Umbilical cord (tissue), 2 donors: ENCODE results near the gene ZNF880. TPM values are rescaled to one million over a fixed set of nuclear protein-coding genes. Genes with fewer than 3 reads are reported as not detected.
A peak's percentile ranks its signal among the peaks of the same experiment; 100 is the strongest.
"Not testable (repeated sequence)": the region's sequence is repeated elsewhere in the genome, so short reads cannot be mapped to it uniquely, and the experiment has no call there.

ENCODE experiments used
- DNase-seq: peaks from one replicate; pipeline ENCODE4 v3.0.0-alpha.2; 2015; ENCODE audit warnings: low spot score
- total RNA-seq: library from RNA; depleted of rRNA; stranded (reverse); fragments of >200 nt; gene quantifications from one replicate; pipeline ENCODE4 v1.2.3, GENCODE V29; 2014; ENCODE audit warnings: low replicate concordance; ENCODE audit not compliant: insufficient read depth

The ZNF880 gene
- total RNA-seq: 52.2 TPM

DNA sequence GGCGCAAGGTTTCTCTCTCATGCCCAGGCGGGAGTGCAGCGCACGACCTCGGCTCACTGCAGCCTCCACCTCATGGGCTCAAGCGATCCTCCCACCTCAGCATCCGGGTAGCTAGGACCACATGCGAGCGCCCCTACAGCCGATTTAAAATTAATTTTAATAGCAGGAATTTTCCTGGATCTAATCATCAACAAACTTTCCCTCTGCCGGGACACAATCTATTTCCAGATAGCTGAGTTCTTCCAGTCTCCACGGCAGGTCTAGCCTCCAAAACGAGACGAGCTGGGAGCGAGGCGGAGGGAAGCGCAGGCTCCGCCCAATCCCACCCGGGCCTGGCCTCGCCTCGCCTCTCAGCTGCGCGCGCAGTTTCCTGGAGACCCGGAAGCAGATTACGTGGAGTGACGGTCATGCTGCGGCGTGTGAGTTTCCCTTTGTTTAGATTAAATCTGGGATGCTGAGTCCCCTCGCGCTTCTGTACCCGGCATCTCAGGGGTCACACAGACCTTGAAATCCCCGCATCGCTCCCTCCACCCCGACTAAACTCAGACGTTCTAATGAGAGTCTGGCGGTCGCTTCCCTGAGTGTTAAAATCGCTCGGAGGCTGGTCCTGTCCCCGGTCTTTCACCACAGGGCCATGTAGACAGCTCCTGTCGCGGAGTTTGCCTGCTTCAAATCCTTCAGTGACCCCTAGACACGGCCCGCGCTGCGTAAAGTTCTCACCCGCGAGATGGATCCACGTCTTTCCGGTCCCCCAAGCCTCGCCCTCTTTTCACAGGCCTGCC lies at the start of gene ZNF880:
TSS of gene ZNF880 (plus strand) at position 365 of the 782 bp plus-strand sequence. CDS start at position 408, 43 bp downstream.
- peak; percentile 98 for DNase-seq

DNA sequence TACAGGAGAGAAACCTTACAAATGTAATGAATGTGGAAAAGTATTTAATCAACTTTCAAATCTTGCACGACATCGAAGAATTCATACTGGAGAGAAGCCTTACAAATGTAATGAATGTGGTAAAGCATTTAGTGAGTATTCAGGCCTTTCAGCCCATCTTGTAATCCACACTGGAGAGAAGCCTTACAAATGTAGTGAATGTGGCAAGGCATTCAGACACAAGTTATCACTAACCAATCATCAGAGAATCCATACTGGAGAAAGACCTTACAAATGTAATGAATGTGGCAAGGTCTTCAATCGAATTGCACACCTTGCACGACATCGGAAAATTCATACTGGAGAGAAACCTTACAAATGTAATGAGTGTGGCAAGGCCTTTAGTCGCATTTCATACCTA lies 47.3 kb upstream of the ZNF880 start:
- DNase-seq: no peak

DNA sequence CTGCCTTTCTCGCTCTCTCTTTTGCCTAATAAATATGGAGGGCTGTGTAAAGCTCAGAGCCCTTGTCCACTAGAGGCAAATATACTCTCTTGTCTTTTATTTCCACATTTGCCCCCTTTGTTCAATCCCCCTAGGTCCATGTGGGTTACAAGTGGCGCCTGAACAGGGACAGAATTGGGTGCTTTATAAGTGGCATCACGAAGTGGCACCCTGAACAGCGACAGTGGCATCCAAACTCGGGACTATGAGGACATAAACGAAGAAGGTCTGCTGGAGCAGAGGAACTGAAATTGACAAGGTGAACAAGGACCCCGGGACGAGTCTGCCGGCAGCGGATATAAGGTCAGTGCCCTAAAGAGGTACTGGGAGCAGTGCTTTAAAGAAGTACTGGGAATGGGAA lies 38.0 kb upstream of the ZNF880 start:
- DNase-seq: no peak

DNA sequence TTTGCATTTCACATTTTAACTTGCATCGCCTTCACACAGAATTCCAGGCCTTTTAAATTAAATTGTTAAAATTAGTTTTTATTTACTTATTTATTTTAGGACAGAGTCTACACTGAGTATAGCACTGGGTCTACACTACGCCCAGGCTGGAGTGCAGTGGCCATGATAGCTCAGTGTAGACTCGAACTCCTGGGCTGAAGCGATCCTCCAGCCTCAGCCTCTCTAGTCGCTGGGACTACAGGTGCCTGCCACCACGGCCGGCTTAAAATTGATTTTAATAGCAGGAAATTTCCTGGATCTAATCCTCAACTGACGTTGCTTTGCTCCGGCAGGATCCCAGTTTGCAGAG lies 34.0 kb upstream of the ZNF880 start:
- no peak for DNase-seq

DNA sequence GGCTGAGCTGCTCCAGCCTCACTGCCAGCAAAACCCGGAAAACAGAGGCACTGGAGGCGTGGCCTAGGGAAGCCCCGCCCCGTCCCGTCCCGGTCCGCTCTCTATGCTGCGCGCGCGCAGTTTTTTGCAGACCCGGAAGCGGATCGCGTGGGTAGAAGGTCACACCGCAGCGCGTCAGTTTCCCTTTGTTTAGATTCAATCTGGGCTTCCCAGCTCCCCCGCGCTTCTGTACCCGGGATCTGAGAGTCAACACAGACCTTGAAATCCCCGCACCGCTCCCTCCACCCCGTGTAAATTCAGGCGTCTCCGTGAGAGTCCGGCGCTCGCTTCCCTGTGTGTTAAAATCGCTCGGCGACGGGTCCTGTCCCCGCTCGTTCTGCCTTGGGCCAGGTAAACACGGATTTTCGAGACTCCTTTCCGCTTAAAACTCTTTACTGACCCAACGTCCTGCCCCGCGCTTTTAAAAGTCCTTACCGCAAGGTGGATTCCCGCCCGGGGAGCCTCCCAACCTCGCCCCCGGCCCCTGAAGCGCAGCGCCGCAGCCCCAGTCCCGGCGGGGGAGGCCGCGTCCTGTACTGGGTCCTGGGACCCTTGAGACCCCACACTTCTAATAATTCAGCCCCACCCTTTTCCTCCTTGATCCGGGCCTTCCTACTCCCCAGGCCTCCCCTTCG lies 33.5 kb upstream of the ZNF880 start, which contains the start of gene ZNF610:
TSS of gene ZNF610 (plus strand) at position 127 of the 674 bp plus-strand sequence. CDS start 12,930 bp downstream, outside the sequence.
- peak; percentile 89 for DNase-seq

DNA sequence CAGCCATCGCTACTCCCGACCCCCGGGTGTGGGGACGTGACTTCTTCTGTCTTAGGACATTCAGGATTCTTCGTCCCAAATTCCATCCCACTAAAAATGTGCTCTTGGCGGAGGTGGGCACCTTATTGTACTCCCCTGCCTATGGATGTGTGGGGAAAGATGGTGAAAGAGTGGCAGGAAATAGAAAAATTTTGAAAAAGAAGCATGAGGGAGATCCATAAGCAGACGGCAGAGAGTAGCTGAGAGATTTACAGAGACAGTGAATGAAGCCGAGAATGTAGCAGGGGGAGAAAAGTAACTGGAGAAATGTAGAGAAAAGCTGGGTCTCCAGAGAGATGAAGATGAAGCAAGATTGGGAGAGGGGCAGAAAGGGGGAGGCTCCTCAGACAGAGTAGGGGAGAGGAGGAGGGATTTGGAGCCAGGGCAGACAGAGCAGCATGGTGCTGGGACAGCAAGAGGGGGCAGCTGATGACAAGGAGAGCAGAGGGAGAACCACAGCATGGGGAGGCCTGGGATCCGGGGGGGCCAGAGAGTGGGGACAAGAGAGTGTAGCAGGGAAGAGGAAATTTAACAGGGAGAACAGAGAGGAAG lies 32.8 kb upstream of the ZNF880 start:
- peak; percentile 1 for DNase-seq

DNA sequence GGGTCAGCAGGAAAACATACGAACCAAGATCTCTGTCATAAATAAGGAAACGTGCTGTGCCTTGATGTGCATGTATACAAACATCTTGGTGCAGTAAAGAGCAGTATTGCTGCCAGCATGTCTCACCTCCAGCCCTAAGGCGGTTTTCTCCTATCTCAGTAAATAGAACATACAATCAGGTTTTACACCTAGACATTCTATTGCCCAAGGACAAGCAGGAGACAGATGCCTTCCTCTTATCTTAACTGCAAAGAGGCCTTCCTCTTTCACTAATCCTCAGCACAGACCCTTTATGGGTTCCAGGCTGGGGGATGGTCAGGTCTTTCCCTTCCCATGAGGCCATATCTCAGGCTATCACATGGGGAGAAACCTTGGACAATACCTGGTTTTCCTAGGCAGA lies 30.7 kb upstream of the ZNF880 start:
- not testable (repeated sequence) for DNase-seq

DNA sequence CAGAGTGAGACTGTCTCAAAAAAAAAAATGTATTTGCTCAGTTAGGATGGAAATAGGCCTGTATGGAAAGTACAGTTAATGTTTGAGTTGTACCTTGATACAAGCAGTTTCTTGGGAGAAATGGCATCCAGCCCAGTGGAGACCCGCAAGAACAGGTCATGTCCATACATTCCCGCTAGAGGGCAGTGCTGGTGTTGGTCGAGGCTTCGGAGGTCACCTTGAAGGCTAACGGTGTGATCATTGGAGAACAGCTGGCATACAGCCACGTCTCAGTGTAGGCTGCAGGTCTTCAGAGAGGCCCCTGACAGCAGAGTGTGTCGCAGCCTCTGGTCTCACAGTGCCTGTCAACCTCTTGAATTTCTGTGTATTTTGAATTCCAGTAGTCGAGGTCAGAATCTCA lies 26.2 kb upstream of the ZNF880 start:
- peak; percentile 38 for DNase-seq

DNA sequence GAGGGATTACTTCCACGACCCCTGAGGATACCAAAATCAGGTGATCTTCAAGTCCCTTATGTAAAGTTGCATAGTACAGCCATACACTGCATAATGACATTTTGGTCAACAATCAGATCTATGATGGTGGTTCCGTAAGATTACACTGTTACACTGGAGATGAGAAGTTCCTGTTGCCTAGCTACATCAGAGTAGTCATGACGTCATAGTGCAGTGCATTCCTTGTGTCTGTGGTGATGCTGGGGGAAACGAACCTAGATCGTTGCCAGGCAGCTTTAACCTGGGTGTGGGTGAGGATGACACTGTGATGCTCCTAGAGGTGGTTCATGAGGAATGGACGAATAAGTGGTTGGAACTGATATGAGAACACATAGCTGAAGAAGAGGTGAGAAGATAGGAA lies 24.6 kb upstream of the ZNF880 start:
- DNase-seq: no peak

DNA sequence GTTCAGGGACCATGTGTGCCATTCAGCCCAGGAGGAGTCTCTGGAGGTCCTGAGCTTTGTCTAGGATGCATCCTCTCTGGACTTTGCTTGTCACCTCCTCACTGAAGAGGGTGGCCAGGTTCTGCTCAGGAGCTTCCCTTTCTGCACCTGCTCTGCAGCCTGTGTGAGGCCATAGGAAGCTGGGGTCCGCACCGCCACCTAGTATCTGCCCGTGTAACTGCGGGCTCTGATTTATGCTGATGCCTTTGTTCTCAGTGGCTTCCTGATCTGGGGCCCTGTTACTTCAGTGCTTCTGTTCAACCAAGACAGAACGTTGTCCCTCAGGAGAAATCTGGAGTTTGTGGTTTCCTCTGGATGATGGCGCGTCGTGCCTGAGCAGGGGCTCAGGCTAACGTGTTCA lies 18.2 kb upstream of the ZNF880 start:
- no peak for DNase-seq

DNA sequence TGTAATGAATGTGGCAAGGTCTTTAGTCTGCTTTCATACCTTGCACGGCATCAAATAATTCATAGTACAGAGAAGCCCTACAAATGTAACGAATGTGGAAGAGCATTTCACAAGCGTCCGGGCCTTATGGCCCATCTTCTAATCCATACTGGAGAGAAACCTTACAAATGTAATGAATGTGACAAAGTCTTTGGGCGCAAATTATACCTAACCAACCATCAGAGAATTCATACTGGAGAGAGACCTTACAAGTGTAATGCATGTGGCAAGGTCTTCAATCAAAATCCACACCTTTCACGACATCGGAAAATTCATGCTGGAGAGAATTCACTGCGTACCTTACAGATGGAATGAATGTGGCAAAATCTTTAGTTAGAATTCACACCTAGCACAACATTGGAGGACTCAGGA lies 3.3 kb upstream of the ZNF880 start:
- DNase-seq: no peak

DNA sequence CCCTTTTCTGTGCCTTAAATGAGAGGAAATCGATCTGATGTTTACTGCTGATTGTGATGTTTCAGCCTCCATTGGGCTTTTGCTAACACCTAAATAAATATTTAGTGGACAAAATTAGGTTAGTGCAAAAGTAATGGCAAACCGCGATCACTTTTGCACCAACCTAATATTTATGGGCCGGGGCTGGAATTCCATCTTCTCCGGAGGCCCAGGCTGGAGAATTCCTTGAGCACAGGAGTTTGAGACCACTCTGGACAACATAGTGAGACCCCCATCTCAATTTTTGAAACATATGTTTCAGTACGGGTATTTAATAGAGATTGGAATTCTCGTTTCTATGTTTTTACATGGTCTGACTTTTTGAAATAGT lies 603 bp downstream of the ZNF880 start:
- DNase-seq: no peak

DNA sequence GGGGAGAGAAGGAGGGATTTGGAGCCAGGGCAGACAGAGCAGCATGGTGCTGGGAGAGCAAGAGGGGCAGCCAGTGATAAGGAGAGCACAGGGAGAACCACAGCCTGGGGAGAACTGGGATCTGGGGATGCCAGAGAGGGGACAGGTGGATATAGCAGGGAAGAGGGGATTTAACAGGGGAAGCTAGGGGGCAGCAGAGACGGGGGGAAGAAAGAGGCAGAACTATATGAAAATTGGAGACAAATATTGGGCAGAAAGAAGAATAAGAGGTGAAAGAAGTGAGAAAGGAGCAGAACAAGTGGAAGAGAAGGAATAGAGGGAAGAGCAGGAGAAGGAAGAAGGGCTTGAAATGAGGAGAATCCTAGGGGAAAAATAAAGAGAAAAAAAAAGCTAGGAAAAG lies 21.4 kb downstream of the ZNF880 start:
- DNase-seq: no peak

DNA sequence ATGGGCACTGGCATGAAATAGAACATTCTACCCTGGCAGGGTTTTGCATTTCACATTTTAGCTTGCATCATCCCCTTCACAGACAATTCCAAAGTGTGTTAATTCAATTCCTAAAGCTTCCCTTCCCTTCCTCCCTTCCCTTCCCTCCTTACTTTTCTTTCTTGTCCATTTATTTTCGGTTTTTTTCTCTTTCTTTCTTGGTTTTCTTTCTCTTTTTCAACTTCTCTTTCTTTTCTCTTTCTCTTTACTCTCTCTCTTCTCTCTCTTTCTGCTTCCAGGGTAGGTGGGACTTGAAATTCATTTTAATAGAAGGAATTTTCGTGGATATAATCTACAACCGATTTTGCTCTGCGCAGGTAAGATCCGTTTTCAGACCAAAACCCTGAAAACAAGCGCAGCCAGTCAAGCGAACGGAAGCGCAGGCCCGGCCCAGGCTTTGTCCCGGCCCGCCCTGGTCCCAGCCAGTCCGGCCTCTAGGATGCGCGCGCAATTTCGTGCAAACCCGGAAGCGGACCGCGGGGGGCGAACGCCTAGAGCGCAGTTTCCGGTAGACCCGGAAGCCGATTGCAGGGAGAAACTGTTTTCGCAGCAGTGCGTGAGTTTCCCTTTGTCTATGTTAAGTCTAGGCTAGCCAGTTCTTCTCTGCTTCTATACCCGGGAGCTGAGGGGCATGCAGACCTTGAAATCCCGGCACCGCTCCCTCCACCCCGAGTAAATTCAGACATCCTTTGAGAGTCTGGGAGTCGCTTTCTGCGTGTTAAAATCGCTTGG lies 27.8 kb downstream of the ZNF880 start, which contains the start of gene ZNF528:
TSS of gene ZNF528 (plus strand) at position 540 of the 771 bp plus-strand sequence. CDS start 4,165 bp downstream, outside the sequence.
- DNase-seq: peak; percentile 98

DNA sequence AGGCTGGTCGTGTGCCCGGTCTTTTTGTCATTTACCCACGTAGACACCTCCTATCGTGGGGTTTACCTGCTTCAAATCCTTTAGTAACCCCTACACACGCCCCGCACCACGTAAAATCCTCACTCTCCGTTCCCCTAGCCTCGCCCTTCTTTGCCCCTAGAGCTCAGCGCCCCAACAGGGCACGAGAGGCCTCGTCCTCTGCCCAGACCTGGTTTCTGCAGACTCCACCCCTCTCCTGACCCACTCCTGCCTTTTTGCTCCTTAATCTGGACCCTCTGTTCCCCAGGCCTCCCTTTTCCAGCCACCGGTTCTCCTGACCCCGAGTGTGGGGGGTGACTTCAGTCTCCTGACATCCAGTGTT lies 28.3 kb downstream of the ZNF880 start:
- peak; percentile 1 for DNase-seq

DNA sequence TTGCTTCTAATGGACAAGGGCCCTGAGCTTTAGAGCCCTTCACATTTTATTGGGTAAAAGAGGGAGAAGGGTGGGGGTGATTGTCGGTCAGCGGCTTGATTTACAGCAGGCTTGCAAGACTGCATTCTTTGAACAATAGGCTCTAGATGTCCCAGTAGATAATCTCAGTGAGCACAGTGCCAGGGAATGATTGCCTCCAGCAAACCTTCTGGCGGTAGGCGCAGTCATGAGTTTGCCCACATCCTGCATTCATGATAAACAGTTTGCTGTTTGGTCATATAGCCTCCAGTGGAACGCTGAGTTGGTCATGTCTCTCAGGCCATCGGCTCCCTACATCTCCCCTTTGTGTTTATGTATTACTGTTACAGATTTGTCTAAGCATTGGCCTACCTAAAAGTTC lies 40.6 kb downstream of the ZNF880 start:
- DNase-seq: no peak

DNA sequence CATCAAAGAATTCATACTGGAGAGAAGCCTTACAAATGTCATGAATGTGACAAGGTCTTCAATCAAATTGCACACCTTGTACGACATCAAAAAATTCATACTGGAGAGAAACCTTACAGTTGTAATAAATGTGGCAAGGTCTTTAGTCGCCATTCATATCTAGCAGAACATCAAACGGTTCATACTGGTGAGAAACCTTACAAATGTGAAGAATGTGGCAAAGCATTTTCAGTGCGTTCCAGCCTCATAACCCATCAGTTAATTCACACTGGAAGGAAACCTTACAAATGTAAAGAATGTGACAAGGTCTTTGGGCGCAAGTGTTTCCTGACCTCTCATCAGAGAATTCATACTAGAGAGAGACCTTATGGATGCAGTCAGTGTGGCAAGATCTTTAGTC lies 46.0 kb downstream of the ZNF880 start:
- no peak for DNase-seq

DNA sequence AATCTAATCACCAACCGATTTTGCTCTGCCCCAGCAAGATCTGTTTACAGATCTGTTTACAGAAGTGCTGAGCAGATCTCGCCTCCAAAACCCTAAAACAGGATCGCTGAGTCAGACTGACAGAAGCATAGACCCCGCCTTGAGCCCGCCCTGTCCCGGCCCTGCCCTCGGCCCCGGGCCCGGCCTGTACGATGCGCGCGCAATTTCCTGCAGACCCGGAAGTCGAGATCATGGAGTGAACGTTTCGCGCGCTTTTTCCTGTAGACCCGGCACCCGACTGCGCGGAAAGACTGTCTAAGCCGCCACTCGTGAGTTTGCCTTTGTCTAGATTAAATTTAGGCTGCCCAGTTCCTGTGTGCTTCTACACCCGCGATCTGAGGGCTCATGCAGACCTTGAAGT lies 59.2 kb downstream of the ZNF880 start, which contains the start of gene ZNF534:
TSS of gene ZNF534 (plus strand) at position 212 of the 400 bp plus-strand sequence. CDS start 2,327 bp downstream, outside the sequence.
- no peak for DNase-seq
